NCI-H1694 treated with DMSO at 0.1 percent for 48 hours (cell line): ENCODE measurements around the gene USP17L13.
"Not testable (repeated sequence)": the region's sequence is repeated elsewhere in the genome, so short reads cannot be mapped to it uniquely, and the experiment has no call there.

Experiments
- DNase-seq: peaks from one replicate; lab custom pipeline; 2025; lab: John Stamatoyannopoulos, UW

Gene USP17L13

DNA sequence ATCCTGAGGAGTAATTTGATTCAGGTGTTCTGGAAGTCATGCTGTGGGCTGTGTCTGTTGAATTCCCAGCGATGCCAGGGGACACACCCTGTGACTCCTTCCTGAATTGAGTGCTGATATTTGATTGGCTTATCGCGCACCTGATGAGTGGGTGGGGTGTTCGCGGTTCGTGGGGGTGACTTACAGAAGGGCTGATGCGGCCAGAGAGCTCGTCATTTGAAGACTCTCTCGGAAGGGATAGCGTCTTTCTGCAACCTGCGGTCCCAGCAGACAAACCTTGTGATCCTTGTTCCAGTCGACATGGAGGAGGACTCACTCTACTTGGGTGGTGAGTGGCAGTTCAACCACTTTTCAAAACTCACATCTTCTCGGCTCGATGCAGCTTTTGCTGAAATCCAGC is at the start of gene USP17L13:
USP17L13 (plus strand) TSS at position 301 of the 400 bp plus-strand sequence; CDS start at position 301, 0 bp downstream.
- DNase-seq, result not testable (repeated sequence)

GRCh38 chr4:9210357-9210756 is 14.3 kb upstream of the USP17L13 start, which contains the start of gene USP17L10:
USP17L10 (plus strand) TSS chr4:9210657; CDS start chr4:9210657, 0 bp downstream.
- DNase-seq, result not testable (repeated sequence)

- DNase-seq, result not testable (repeated sequence)
These were observed 10.0 kb upstream of the USP17L13 start for GRCh38 chr4:9214701-9215100.

- not testable (repeated sequence) for DNase-seq
These were observed 9.6 kb upstream of the USP17L13 start, which contains the start of gene USP17L11 for GRCh38 chr4:9215105-9215504. USP17L11 (plus strand) TSS chr4:9215405; CDS start chr4:9215405, 0 bp downstream.

GRCh38 chr4:9219852-9220251 is 4.8 kb upstream of the USP17L13 start, which contains the start of gene USP17L12:
USP17L12 (plus strand) TSS chr4:9220152; CDS start chr4:9220152, 0 bp downstream.
- DNase-seq, result not testable (repeated sequence)

DNA sequence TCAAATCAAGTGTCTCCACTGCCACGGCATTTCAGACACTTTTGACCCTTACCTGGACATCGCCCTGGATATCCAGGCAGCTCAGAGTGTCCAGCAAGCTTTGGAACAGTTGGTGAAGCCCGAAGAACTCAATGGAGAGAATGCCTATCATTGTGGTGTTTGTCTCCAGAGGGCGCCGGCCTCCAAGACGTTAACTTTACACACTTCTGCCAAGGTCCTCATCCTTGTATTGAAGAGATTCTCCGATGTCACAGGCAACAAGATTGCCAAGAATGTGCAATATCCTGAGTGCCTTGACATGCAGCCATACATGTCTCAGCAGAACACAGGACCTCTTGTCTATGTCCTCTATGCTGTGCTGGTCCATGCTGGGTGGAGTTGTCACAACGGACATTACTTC is 5.6 kb downstream of the USP17L13 start:
- not testable (repeated sequence) for DNase-seq

DNA sequence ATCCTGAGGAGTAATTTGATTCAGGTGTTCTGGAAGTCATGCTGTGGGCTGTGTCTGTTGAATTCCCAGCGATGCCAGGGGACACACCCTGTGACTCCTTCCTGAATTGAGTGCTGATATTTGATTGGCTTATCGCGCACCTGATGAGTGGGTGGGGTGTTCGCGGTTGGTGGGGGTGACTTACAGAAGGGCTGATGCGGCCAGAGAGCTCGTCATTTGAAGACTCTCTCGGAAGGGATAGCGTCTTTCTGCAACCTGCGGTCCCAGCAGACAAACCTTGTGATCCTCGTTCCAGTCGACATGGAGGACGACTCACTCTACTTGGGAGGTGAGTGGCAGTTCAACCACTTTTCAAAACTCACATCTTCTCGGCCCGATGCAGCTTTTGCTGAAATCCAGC is 9.4 kb downstream of the USP17L13 start, which contains the start of gene USP17L15:
USP17L15 (plus strand) TSS at position 301 of the 400 bp plus-strand sequence; CDS start at position 301, 0 bp downstream.
- not testable (repeated sequence) for DNase-seq

GRCh38 chr4:9238461-9238860 is 13.8 kb downstream of the USP17L13 start:
- not testable (repeated sequence) for DNase-seq

DNA sequence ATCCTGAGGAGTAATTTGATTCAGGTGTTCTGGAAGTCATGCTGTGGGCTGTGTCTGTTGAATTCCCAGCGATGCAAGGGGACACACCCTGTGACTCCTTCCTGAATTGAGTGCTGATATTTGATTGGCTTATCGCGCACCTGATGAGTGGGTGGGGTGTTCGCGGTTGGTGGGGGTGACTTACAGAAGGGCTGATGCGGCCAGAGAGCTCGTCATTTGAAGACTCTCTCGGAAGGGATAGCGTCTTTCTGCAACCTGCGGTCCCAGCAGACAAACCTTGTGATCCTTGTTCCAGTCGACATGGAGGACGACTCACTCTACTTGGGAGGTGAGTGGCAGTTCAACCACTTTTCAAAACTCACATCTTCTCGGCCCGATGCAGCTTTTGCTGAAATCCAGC is 18.9 kb downstream of the USP17L13 start, which contains the start of gene USP17L17:
USP17L17 (plus strand) TSS at position 301 of the 400 bp plus-strand sequence; CDS start at position 301, 0 bp downstream.
- DNase-seq, result not testable (repeated sequence)

DNA sequence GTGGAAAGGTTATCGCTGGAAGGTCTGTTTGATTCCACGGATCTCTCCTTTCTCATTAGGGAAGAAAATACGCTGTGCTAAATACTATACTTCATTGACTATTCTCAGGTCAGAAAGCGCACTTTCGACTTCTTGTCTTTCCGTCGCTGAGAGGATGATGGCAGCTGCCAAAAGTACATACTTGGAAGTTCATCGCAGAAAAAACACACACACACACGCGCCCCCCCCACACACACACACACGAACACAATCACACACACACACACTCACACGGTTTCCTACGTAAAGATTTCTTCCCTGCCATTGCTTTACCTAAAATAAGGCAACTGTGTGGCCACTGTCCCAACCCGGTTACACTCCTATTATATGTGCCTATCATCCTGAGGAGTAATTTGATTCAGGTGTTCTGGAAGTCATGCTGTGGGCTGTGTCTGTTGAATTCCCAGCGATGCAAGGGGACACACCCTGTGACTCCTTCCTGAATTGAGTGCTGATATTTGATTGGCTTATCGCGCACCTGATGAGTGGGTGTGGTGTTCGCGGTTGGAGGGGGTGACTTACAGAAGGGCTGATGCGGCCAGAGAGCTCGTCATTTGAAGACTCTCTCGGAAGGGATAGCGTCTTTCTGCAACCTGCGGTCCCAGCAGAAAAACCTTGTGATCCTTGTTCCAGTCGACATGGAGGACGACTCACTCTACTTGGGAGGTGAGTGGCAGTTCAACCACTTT is 23.4 kb downstream of the USP17L13 start, which contains the start of gene USP17L18:
USP17L18 (plus strand) TSS at position 678 of the 728 bp plus-strand sequence; CDS start at position 678, 0 bp downstream.
- DNase-seq, result not testable (repeated sequence)

- not testable (repeated sequence) for DNase-seq
These were observed 28.4 kb downstream of the USP17L13 start, which contains the start of gene USP17L19 for GRCh38 chr4:9253078-9253477. USP17L19 (plus strand) TSS chr4:9253378; CDS start chr4:9253378, 0 bp downstream.

- DNase-seq, result not testable (repeated sequence)
These were observed 33.1 kb downstream of the USP17L13 start, which contains the start of gene USP17L20 for GRCh38 chr4:9257824-9258223. USP17L20 (plus strand) TSS chr4:9258124; CDS start chr4:9258124, 0 bp downstream.

DNA sequence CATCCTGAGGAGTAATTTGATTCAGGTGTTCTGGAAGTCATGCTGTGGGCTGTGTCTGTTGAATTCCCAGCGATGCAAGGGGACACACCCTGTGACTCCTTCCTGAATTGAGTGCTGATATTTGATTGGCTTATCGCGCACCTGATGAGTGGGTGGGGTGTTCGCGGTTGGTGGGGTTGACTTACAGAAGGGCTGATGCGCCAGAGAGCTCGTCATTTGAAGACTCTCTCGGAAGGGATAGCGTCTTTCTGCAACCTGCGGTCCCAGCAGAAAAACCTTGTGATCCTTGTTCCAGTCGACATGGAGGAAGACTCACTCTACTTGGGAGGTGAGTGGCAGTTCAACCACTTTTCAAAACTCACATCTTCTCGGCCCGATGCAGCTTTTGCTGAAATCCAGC is 37.9 kb downstream of the USP17L13 start, which contains the start of gene USP17L21:
USP17L21 (plus strand) TSS at position 301 of the 400 bp plus-strand sequence; CDS start at position 301, 0 bp downstream.
- not testable (repeated sequence) for DNase-seq

DNA sequence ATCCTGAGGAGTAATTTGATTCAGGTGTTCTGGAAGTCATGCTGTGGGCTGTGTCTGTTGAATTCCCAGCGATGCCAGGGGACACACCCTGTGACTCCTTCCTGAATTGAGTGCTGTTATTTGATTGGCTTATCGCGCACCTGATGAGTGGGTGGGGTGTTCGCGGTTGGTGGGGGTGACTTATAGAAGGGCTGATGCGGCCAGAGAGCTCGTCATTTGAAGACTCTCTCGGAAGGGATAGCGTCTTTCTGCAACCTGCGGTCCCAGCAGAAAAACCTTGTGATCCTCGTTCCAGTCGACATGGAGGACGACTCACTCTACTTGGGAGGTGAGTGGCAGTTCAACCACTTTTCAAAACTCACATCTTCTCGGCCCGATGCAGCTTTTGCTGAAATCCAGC is 42.6 kb downstream of the USP17L13 start, which contains the start of gene USP17L22:
USP17L22 (plus strand) TSS at position 301 of the 400 bp plus-strand sequence; CDS start at position 301, 0 bp downstream.
- DNase-seq, result not testable (repeated sequence)

GRCh38 chr4:9271719-9272118 is 47.0 kb downstream of the USP17L13 start:
- DNase-seq, result not testable (repeated sequence)
